Esophagus squamous epithelium (tissue), 5 donors: ENCODE measurements around the gene EDAR. TPM values are rescaled to one million over a fixed set of nuclear protein-coding genes. Genes with fewer than 3 reads are reported as not detected.

Experiments used
- DNase-seq: peaks from one replicate; lab custom pipeline; 2025; lab: John Stamatoyannopoulos, UW
- H3K27ac ChIP-seq, 4 donors: fragments of 200-600 bp; sonication (generic); one replicate each; pipeline ENCODE4 v1.5.1; 2016 to 2019; ENCODE audit warnings: mild to moderate bottlenecking in 1 of 4
- H3K27me3 ChIP-seq, 4 donors: fragments of 200-600 bp; sonication (generic); 1 replicate in 3 of 4; 2 replicates in 1 of 4; pipeline versions ENCODE4 v1.5.1 to v1.6.0; 2017 to 2021; ENCODE audit warnings: antibody characterized with exemption in 1 of 4
- H3K36me3 ChIP-seq, 3 donors: fragments of 200-600 bp; sonication (generic); one replicate each; pipeline ENCODE4 v1.5.1; 2016 to 2019
- H3K4me1 ChIP-seq, 3 donors: fragments of 200-600 bp; sonication (generic); one replicate each; pipeline ENCODE4 v1.5.1; 2017 to 2019
- H3K4me3 ChIP-seq, 4 donors: fragments of 200-600 bp; sonication (generic); 1 replicate in 3 of 4; 2 replicates in 1 of 4; pipeline ENCODE4 v1.5.1; 2016 to 2019; ENCODE audit warnings: mild to moderate bottlenecking in 2 of 4, moderate library complexity in 1 of 4
- H3K9me3 ChIP-seq, 3 donors: fragments of 200-600 bp; sonication (generic); one replicate each; pipeline ENCODE4 v1.5.1; 2016 to 2019
- POLR2A ChIP-seq, 4 donors: fragments of 450-650 bp; IDR thresholded peaks; one replicate each; pipeline ENCODE4 v1.6.1; 2017; ENCODE audit warnings: antibody characterized with exemption in 4 of 4, mild to moderate bottlenecking in 4 of 4, moderate library complexity in 3 of 4
- WGBS, 2 donors: methylation state at CpG; one replicate each; pipeline ENCODE4 v1.1.5; 2018; 5-methylcytosine and 5-hydroxymethylcytosine counted together
- intact Hi-C: fragments of 100-400 bp; cut with DNase I; formaldehyde crosslinking; loops from one replicate; pipeline ENCODE4 v1.15.0; 2022
- total RNA-seq, 4 donors: library from RNA; depleted of rRNA; stranded (reverse); fragments of >200 nt; gene quantifications; one replicate each; pipeline ENCODE4 v1.1.0, GENCODE V29; 2016
- TF ChIP-seq, protein P1 (sequence below), 6 experiments: fragments of 450-650 bp in 4 of 6; fragments of 200-600 bp in 2 of 6; sonication (generic) in 2 of 6; IDR thresholded peaks; one replicate each; pipeline ENCODE4 v1.5.1; 2016 to 2019; ENCODE audit warnings: antibody characterized with exemption in 6 of 6, mild to moderate bottlenecking in 4 of 6, moderate library complexity in 4 of 6
- donor health status: DM: yes; HTN: yes; CAD: no.

Gene EDAR
- total RNA-seq, 4 donors from 2014 or later: 3.9 to 5.3 (median 4.4) TPM

- H3K4me1 ChIP-seq: peaks cover 0 to 5% (median 0%) of the 10 kb centered on the region in 3 donors
- no peak overlapping the region for H3K27ac ChIP-seq
- intact Hi-C loops: no loop called here
- 87 to 88% methylated on average over 6 of the region's 6 CpGs for WGBS, 2 donors
- no peaks in the 10 kb centered on the region for H3K9me3 ChIP-seq
- peaks cover 0 to 5% (median 0%) of the 10 kb centered on the region in 4 donors for H3K27me3 ChIP-seq
- TF ChIP-seq POLR2A (IDR thresholded peaks at IDR 0.05): no peak
- TF ChIP-seq, protein P1, sequence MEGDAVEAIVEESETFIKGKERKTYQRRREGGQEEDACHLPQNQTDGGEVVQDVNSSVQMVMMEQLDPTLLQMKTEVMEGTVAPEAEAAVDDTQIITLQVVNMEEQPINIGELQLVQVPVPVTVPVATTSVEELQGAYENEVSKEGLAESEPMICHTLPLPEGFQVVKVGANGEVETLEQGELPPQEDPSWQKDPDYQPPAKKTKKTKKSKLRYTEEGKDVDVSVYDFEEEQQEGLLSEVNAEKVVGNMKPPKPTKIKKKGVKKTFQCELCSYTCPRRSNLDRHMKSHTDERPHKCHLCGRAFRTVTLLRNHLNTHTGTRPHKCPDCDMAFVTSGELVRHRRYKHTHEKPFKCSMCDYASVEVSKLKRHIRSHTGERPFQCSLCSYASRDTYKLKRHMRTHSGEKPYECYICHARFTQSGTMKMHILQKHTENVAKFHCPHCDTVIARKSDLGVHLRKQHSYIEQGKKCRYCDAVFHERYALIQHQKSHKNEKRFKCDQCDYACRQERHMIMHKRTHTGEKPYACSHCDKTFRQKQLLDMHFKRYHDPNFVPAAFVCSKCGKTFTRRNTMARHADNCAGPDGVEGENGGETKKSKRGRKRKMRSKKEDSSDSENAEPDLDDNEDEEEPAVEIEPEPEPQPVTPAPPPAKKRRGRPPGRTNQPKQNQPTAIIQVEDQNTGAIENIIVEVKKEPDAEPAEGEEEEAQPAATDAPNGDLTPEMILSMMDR (IDR thresholded peaks at IDR 0.05): no peak
- no peak for DNase-seq
- no peaks in the 10 kb centered on the region for H3K36me3 ChIP-seq
- no peak overlapping the region for H3K4me3 ChIP-seq
Measured at GRCh38 chr2:108994178-108994577, 5.2 kb upstream of the EDAR start.

- no peak overlapping the region for H3K4me3 ChIP-seq
- no peak for DNase-seq
- peaks cover 0 to 13% (median 0%) of the 10 kb centered on the region in 4 donors for H3K27me3 ChIP-seq
- H3K27ac ChIP-seq: no peak overlapping the region
- no peaks in the 10 kb centered on the region for H3K9me3 ChIP-seq
- H3K4me1 ChIP-seq: peaks cover 0 to 12% (median 0%) of the 10 kb centered on the region in 3 donors
- no peaks in the 10 kb centered on the region for H3K36me3 ChIP-seq
- 89 to 95% methylated on average over 7 of the region's 8 CpGs for WGBS, 2 donors
- intact Hi-C loops: no loop called here
- TF ChIP-seq, protein P1 (IDR thresholded peaks at IDR 0.05): no peak
- no peak for TF ChIP-seq POLR2A (IDR thresholded peaks at IDR 0.05)
Measured at GRCh38 chr2:108993095-108993937, 4.3 kb upstream of the EDAR start.

GRCh38 chr2:108988076-108988795 is 784 bp downstream of the EDAR start:
- intact Hi-C loops: loop anchor here (10.0 kb wide), 1 partner anchor 133 kb away; no protein-coding TSS in a partner anchor
- DNase-seq: no peak
- WGBS, 2 donors: 43 to 50% methylated on average over 1 to 15 of the region's 19 CpGs
- peak overlapping the region; percentile 40 to 60 (median 50) for H3K4me3 ChIP-seq
- peaks cover 0 to 53% (median 4%) of the 10 kb centered on the region in 3 donors for H3K4me1 ChIP-seq
- H3K27ac ChIP-seq: peak overlapping the region; percentile 41 to 84 (median 79)
- peaks cover 0 to 31% (median 0%) of the 10 kb centered on the region in 4 donors for H3K27me3 ChIP-seq
- no peaks in the 10 kb centered on the region for H3K36me3 ChIP-seq
- no peaks in the 10 kb centered on the region for H3K9me3 ChIP-seq
- TF ChIP-seq POLR2A (IDR thresholded peaks at IDR 0.05): no peak
- TF ChIP-seq, protein P1 (IDR thresholded peaks at IDR 0.05): no peak

GRCh38 chr2:108986916-108987510 is 2.0 kb downstream of the EDAR start:
- TF ChIP-seq, protein P1 (IDR thresholded peaks at IDR 0.05): peak in 2 of 6 experiments; percentile 32 to 37
- no peak for TF ChIP-seq POLR2A (IDR thresholded peaks at IDR 0.05)
- no peak for DNase-seq
- peak overlapping the region in 2 of 4 donors; percentile 74 to 84 for H3K27ac ChIP-seq
- peaks cover 0 to 31% (median 0%) of the 10 kb centered on the region in 4 donors for H3K27me3 ChIP-seq
- WGBS, 2 donors: 76 to 93% methylated on average over 5 to 7 of the region's 7 CpGs
- intact Hi-C loops: loop anchor here (10.0 kb wide), 1 partner anchor 132 kb away; no protein-coding TSS in a partner anchor
- H3K4me3 ChIP-seq: peak overlapping the region in 3 of 4 donors; percentile 50 to 60 (median 51)
- H3K9me3 ChIP-seq: no peaks in the 10 kb centered on the region
- H3K4me1 ChIP-seq: peaks cover 0 to 55% (median 4%) of the 10 kb centered on the region in 3 donors
- no peaks in the 10 kb centered on the region for H3K36me3 ChIP-seq
